HG03097 (cell line): ENCODE data around the gene FAM163A.
A peak's percentile ranks its signal among the peaks of the same experiment; 100 is the strongest.
"Not testable (repeated sequence)": the region's sequence is repeated elsewhere in the genome, so short reads cannot be mapped to it uniquely, and the experiment has no call there.

ENCODE experiments used
- ATAC-seq: cut with Tn5 transposase; IDR thresholded peaks from one replicate; pipeline ENCODE4 v1.9.1; 2021; ENCODE audit not compliant: unreplicated experiment, low FRiP score

FAM163A gene

DNA sequence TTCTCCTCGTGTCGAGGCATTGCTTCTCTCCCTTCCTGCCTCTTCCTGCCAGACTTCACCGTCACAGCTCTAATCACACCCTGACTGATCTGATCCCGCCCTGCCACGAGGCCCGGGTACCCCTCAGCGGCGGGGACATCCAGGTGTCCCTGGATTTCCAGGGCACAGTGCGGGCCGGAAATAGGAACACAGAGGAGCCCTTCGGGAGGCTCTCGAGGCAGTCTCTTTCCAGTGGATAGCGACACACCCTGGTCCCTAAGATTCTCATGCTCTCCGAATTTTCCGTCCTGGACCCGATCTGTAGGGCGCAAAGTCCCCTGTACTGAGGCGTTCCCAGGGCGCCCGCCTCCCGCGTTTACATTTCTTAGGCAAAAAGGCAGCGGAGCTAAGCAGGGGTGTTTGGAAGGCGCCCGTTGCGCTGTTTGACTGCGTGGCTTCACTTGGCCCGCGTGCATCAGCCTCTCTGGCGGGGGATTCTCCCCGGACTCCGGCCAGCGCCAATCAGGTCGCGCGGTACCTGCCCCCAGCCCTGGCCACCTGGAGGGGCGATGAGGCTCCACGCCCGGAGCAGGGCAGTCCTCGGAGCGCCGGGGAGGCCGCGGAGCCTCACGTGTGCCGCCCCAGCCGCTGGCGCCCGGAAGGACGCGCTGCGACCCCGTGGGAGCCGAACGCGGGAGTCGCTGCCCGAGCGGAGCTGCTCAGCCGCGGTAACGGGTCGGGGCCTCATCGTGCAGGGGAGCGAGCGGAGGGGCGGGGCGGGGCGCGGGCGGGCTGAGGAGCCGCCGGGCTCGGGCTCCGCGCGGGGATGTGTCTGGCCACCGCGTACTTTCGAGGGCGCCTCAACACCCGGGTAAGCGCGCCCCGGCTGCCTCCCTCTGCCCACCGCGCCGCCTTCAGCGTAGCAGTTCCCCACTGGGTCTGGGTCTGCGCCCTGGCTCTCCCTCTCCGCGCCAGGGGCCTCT lies at the start of gene FAM163A:
FAM163A (plus strand) TSS at position 575 of the 962 bp plus-strand sequence. CDS start 69,807 bp downstream, outside the sequence.
- no peak for ATAC-seq

DNA sequence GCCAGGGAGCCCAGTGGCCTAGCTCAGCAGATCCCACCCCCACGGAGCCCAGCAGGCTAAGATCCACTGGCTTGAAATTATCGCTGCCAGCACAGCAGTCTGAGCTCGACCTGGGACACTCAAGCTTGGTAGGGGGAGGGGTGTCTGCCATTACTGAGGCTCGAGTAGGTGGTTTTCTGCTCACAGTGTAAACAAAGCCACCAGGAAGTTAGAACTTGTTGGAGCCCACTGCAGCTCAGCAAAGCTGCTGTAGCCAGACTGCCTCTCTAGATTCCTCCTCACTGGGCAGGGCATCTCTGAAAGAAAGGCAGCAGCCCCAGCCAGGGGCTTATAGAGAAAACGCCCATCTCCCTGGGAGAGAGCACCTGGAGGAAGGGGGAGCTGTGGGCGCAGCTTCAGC lies 48.6 kb upstream of the FAM163A start:
- ATAC-seq = not testable (repeated sequence)

DNA sequence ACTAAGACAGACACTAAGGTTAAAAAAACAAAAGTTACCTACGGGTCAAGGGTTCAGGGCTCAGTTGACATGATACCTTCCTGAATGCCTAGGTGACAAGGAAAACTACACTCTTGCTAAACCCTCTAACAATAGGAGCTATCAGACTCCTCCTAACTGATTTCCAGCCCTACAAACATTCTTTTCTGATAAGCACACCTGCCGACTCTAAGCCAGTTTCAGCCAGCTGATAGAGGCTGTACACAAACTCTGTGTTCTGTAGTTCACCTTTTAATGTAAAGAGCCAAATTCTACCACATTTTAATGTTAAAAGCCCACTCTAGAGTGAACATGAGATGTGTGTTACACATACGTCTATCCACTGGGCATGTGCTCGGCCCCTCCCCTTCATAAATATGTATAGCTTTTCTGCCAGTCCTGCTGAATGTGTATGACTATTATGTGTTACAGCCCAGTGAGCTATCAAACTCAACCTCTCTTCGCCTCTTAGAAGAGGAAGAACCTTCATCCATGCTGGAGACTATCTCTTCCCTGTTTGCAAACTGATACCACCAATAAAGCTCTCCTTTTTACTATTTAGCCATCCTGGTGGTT lies 40.0 kb upstream of the FAM163A start:
- no peak for ATAC-seq

DNA sequence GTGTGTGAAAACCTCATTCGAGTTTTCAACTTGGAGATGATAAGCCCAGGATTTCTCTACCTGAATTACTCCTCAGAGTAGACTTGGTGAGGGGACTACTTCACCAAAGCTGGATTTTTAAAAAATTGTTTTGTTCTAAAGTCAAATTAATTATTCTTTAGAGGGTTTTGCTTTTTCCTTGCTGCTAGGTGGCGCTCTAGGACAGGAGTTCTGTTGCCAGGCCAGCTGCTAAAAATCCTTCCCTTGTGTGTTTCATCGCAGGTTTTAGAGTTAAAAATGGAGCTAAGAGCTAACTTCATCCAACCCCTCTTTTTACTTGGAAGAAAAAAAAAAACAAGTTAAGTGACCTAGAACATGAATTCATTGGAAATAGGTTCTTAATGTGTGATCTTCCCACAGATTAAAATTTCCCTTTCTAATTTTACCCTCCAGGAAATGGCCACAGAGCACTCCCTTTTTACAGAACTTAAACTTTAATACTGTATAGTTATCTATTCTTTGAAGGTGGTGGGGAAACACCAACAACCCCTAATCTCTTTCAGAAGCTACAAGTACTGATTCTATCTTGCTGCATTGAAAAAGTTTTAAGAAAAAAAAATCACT lies 36.7 kb upstream of the FAM163A start:
- ATAC-seq = no peak

DNA sequence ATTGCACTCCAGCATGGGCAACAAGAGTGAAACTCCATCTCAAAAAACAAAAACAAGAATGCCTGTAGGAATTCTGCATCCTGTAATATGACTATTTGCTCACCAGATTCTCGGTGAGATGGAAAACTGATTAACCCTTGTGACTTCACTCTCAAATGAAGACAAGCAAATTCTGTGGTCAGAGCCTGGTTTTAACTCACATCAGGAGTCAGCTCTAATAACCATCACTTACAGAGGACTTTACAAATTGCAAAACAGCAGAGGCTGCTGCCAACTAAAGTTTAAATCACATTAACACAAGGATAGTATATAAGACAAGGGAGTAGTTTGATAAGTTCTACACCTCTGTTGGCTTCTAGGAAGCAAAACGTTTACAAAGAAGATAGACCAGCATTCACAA lies 35.7 kb upstream of the FAM163A start:
- ATAC-seq = no peak

DNA sequence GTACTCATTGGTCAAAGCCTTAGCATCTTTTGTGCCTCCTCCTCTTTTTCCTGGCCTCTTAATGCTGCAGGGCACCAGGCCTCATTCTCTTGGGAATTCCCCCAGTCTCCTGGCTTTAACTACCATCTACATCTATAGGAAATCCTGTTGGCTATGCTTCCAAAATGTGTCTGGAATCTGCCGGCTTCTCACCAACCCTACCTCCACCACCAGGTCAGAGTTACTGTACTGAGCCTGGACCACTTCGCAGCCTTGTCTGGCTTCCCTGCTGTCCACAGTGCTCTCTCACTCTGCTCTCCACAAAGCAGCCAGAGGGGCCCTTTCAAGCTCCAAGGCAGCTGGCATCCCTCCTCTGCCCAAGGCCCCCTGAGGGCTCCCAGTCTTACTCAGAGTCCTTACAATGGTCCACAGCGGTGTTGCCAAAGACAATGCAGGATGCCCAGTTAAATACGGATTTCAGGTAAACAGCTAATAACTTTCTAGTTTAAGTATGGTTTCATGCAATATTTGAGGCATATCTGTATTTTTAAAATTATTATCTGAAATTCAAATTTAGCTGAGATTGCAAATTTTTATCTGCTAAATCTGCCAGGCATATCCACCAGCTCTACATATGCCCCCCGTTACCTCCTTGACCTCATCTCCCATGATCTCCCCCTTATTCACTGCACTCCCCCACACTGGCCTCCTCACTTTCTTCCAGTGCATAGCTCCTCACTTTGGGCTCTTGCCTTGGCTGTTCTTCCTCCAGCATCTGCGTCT lies 34.5 kb upstream of the FAM163A start:
- no peak for ATAC-seq

DNA sequence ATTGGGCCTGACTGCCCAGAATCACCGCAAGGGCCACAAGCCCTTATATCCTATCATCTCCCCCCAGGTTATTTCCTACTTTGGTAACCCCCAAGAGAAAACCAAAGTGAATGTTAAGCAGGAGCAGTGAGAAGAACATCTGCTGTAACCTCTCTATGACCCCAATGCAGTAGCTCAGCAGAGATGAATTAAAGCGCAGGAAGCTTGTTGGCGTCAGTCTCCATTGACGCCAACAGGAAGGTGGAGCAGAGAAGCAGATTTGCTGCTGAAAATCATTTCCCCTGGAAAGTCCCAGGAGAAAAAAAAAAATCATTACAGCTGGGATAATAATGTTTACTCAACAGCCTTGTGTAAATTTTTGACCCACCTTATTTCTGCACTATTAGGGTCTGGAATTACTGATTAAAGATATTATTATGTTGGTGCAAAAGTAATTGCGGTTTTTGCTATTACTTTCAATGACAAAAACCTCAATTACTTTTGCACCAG lies 33.2 kb upstream of the FAM163A start:
- ATAC-seq = peak; percentile 78

DNA sequence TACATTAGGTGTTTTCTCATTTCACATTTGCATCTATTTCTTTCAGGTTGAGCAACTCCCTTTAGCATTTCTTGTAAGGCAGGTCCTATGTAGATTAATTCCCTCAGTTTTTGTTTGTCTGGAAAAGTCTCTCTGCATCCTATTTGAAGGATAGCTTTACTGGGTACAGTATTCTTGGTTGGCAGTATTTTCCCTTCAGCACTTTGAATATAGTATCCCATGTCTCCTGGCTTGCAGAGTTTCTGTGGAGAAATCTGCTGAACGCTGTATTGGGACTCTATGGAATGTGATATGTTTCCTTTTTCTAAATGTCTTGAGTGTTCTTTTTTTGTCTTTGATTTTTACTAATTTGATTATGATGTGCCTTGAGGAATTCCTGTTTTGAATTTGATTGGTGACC lies 28.9 kb upstream of the FAM163A start:
- ATAC-seq = no peak

DNA sequence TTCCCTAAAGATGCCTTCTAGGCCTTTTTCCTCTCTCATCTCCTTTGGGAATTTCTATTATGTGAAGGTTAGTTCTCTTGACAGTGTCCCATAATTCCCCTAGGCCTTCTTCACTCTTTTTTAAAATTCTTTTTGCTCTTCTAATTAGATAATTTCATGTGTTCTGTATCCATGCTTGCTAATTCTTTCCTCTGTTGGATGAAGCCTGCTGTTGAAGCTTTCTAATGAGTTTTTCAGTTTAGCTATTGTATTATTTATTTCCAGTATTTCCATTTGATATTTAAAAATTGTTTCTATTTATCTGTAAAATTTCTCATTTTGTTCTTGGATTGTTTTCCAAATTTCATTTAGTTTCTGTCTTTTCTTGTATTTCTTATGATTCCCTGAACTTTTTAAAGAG lies 28.5 kb upstream of the FAM163A start:
- ATAC-seq = no peak

DNA sequence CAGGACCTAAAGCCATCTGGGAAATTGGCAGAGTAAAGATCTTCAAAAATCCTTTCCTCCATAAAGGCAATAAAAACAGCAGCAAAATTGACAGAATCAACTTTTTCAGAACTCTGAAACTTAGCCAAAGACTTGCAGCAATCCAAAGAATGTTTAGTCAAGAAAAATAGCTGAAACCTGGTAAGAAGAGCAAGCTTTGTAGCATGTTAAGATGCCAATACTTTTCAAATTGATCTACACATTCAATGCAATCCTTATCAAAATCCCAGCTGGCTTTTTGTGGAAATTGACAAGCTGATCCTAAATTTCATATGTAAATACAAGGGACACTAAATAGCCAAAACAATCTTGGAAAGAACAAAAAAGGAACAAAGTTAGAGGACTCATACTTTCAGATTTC lies 23.8 kb upstream of the FAM163A start:
- ATAC-seq = no peak

DNA sequence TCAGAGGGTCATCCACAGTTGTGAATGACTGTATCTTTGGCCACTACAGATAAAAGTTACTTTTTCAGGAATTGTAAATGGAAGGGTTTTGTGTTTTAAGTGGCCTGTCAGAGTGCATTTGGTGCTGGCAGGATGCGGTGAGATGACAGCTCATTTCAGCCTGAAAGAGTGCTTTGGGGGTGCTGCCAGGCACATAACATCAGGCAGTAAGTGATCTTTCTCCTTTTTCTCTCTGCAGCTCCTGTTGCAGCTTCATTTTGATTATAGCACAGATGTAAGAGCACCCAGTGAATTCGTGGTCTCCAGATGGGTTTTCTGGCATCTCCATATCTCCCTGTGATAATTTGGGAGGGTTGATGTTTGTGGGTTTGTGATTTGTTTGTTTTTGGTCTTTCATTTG lies 14.8 kb upstream of the FAM163A start:
- ATAC-seq = no peak

DNA sequence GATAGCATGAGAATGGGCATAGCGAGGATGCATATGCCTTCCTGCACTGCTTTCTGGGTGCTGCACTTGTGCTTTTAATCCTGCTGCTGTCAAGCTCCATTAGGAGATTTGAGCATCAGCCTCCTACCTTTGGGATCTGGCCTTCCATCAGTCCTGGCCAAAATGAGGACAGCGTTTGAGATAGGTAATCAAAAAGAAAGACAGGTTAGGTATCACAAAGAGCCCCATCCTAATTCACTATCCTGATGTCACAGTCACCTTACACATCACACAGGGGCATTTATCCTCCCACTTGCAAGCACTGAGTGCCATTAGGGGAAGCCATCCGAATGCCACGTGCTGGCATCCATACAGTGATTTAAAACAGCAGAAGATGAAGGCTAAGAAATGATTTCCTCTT lies 13.2 kb upstream of the FAM163A start:
- no peak for ATAC-seq

DNA sequence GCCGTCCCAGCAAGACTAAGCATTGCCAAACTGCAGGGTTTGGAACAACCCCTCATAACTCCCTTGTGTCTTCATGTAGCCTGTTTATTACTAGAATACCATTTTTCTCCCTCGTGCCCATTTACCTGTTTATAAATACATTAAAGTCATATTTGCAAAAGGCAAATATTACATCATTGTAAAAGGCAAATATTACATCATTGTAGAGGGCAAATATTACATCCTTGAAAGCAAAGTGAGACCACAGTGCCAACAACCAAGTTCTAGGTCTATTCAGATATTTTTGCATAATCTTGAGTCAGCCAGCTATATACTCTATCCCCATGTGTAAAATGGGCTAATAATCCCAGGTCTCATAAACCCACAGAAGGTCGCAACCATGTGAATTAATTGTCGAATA lies 11.4 kb upstream of the FAM163A start:
- no peak for ATAC-seq

DNA sequence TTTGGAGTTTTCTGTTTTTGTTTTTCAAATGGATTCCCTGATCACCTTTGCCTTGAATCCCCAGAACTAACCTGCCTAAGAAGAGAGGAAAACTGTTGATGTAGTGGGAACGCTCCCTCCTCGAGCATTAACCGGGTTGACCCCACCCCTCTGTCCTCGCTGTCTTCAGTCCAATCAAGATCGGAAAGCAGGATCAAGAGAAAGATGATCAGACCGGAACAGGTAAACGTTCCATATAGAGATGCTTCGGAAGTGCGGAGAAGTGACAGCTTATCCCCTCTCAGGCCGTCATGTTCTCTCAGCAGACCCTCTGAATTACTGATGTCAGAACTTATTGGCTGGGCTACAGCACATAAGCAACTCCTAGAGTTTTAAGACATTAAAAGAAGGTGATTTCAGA lies 800 bp upstream of the FAM163A start:
- no peak for ATAC-seq

DNA sequence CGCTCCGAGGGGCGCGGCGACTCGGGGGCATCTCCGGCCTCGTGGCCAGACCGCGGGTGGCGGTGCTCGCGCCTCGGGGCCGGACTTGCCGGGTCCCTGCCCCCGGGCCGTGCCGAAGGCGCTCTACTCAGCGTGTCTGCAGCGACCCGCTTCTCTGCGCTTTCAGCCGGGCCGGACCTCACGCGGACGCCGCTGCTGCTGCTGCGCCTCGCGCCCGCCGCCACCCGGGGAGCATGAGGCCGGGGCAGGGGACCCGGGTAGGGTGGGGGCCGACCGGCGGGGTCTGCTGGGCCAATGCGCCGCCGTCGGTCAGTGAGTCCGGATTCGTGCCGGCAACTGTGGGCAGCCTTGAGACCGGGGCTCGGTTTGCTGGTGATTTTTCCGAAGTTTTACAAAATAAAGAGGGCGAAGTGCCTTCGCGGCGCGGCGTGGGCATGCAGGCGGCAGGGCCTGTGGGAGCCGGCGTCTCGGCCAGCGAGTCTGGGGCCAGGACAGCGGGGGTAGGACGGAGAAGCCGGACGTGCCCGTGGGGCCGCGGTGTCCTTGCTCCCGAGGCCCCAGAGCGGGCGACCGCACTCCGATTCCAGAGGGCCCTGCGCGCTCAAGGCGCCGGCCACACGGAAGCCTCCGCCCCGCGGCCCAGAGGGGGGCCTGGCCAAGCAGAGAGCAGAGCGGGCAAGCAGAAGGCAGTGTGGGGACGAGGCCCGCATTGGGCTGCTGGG lies 749 bp downstream of the FAM163A start:
- no peak for ATAC-seq

DNA sequence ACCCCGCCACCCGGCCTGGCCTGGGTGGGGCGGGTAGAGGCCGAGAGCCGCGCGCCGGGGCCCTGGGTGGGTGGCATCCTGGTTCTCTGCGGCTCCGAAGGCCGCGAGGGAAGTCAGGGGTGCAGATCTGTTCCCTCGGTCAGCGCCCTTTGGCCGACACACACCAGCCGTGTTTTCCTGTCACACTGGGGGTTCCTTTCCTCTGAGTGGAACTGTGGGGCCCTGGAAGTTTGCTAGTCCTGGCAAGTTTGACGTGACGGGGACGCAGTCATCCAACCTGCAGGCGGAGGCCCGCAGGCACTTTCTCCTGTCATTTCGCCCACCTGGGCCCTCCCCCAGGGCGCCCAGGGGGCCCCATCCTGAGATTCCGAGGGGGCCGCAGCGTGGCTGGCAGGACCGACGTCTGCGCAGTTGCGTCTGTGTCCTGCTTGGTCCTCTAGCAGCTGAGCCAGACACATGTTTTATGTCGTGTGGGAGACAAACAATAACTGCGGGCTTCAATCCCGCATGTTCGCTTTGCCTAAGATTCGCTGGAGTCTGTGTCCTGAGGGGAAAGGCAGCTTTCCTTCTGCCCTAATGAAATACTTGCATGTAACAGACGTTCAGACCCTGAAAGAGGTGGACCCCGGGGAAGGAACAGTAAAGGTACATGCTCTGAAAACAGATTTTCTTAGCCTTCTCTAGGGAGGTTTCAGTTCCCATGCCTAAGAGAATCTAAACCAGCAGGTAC lies 1.5 kb downstream of the FAM163A start:
- ATAC-seq = no peak

DNA sequence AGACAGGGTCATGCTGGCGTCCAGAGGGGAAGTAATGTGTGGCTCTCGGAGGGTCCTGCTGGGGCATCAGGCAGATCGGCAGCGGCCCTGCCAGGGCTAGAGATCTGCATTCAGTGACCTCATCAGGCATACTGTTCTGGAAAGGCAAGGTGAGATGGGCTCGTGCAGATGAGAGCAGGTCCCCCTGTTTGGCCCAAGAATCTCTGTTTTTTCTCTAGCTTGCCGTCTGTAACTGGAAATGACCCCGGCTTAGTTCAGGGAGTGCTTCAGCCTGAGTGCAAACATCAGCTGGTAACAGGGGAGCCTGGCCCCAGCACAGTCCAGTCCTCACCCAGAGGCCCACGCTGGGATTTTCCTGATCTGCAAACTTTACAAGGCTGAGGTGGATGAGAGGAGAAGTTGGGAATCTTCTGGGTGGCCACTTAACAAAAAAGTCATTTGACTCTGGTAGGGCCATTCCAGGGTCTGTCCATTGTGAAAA lies 2.1 kb downstream of the FAM163A start:
- ATAC-seq = no peak

DNA sequence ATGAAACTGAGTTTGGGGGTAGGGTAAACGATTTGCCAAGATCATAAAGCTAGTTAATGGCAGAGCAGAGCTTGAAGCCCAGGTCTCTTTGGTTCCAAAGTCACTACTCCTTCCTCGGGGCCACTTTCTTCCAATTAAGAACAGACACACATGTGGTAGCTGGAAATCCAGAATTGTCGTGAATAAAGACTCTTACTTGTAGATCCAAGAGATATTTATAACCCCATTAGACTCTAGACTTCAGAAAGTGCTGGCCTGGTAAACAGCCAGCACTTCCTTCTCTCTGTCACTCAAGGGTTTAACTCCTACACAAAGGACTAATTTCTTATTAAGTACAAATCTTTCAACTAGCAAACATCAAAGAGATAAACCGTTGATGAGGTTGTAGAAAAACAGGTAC lies 2.7 kb downstream of the FAM163A start:
- no peak for ATAC-seq

DNA sequence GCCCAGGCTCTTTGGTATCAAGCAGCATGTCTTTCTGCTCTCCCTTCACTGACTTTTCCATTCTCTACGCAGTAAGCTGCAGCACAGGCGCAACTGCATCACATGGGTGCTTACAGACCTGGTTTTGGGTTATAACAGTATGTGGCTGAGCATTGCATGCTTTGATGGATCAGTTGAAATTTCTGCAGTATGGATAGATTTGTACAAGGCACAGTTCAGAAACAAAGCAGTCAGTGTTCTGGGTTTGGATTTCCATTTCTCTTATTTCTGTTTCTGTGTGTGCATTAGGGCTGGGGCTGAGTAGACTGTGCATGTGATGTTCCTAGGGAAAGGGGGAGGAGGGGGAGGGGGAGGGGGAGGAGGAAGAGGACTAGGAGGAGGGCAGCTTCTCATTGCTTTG lies 4.5 kb downstream of the FAM163A start:
- ATAC-seq = no peak
